ENCODE measurements around the gene FAT1.

Gene FAT1

GRCh38 chr4:186557061-186557460 lies 166.6 kb downstream of the FAT1 start:
- DNase-seq, result no peak

DNA sequence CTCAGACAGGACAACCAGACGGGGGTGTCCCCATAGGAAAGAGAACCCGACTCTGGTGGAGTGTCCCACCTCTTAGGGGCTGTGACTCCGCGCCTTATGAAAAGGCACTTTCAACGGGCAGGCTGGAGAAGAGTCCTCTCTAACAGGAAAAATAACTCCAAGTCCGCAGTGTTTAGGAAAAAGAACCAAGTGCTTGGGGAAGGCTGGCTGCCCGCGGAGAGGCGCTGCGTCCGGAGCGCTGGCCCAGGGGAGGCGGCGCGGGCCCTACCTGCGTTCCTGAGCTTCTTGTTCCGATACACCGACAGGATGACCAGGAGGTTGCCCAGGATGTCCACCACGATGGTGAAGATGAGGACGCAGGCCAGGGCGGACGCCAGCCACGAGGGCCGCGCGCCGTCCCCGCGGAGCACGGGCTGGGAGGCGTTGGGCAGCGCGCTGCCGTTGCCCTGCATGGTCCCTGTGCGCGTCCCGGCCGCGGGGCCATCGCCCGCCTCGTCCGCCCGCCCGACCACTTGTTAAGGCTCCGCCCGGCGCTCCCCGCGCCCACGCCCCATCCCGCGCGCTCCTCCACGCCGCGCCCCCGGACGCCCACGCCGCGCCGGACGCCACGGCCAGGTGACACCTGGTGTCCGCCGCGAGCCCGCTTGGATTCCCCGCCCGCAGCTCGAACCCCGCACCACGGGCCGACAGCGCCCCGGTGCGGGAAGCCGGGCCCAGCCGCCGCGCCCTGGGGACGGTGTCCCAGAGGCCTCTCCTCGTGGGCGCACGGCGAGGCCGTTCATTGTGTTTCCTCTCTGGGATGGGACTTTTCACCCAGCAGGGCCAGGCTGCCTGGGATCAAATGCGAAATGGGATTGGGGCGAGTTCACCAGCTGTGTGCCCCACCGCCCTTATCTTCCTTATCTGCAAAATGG lies 168.5 kb downstream of the FAT1 start, which contains the start of gene MTNR1A:
Gene MTNR1A, minus strand, starts transcription at position 654 of the 914 bp plus-strand sequence. Its CDS starts 202 bp downstream, at position 452.
- no peak for DNase-seq

DNA sequence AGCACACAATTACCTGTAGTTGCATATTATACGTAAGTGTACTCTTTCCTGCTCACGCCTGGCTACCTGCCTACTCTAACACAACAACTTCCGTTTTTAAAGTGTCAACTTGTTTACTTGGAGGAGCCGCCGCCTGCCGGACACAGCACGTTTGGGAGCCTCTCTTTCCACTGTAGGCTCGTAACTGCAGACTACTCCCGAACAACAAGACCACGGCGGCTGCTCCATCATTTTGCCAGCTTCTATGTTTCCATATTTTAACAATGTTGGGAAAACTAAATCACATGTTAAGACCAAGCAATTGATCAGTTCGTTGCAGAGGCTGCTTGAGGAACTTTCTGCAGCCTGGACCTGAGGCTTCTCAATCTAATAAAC lies 169.1 kb downstream of the FAT1 start:
- DNase-seq, result no peak

DNA sequence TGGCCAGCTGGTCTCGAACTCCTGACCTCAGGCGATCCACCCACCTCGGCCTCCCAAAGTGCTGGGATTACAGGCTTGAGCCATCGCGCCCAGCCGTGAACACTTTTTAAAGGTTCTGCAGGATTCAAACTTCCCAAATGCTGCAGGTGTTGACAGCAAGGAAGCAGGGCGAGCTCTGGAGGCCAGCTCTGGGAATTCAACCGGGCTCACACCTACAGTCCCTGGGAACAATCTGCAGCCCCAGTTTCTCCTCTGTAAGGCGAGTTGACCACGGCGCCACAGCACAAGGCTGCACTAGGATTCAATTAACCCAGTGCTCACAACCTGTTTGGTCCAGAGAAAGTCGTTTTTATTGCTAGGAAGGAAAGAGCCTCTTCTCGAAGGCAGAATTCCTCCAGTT lies 169.9 kb downstream of the FAT1 start:
- no peak for DNase-seq

GRCh38 chr4:186551849-186552248 lies 171.8 kb downstream of the FAT1 start:
- no peak for DNase-seq

DNA sequence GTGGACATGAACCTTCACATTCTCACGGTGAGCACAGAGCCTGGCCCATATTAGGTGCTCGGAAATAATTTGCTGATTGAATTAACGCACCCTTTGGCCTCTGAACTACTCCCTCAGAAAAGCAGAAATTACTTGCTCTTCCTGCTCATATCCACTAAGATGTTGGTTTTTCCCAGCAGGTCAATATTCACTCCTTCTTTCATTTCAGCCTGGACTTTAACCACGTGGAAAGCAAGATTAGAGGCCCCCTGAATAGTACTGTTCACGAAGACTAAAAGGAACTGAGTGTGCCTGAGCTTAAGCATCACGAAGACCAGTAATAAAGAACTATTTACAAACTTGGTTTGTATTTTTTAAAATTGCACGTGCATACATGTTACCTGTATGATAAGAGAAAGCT lies 178.2 kb downstream of the FAT1 start:
- DNase-seq, result no peak

GRCh38 chr4:186543206-186543605 lies 180.4 kb downstream of the FAT1 start:
- DNase-seq, result no peak

- DNase-seq, result no peak
These were observed 181.9 kb downstream of the FAT1 start for GRCh38 chr4:186541801-186542200.

- no peak for DNase-seq
These were observed 185.7 kb downstream of the FAT1 start for GRCh38 chr4:186537843-186538521.

All from NK-92 treated with Interleukin-12 subunit alpha and Interleukin-12 subunit beta, amount 100 ng/mL, for 24 hours (cell line).